Endodermal cell (in vitro differentiated cells): Measurements from ENCODE around the gene MAML2. TPM values are rescaled to one million over a fixed set of nuclear protein-coding genes. Genes with fewer than 3 reads are reported as not detected.

ENCODE experiments used
- DNase-seq: peaks from one replicate; pipeline ENCODE4 v3.0.0-alpha.2; 2017
- H3K27ac ChIP-seq: 2 replicates; pipeline ENCODE4 v1.5.1; 2013; ENCODE audit warnings: mild to moderate bottlenecking, low read depth, low read length, moderate library complexity
- H3K27me3 ChIP-seq: 2 replicates; pipeline ENCODE4 v1.6.1; 2013; ENCODE audit warnings: mild to moderate bottlenecking, low read length, moderate library complexity; ENCODE audit not compliant: insufficient read depth, control insufficient read depth, poor library complexity, severe bottlenecking
- H3K36me3 ChIP-seq: 2 replicates; pipeline ENCODE4 v1.7.0; 2013; ENCODE audit warnings: mild to moderate bottlenecking, low read length, moderate library complexity; ENCODE audit not compliant: control insufficient read depth, insufficient read depth
- H3K4me1 ChIP-seq: one replicate; pipeline ENCODE4 v1.7.0; 2013; ENCODE audit warnings: low read length; ENCODE audit not compliant: control insufficient read depth, insufficient read depth
- H3K4me3 ChIP-seq: 2 replicates; pipeline ENCODE4 v1.5.1; 2013; ENCODE audit warnings: mild to moderate bottlenecking, low read length, moderate library complexity
- H3K9ac ChIP-seq: 2 replicates; pipeline ENCODE4 v1.6.1; 2013; ENCODE audit warnings: mild to moderate bottlenecking, low read length, moderate library complexity; ENCODE audit not compliant: poor library complexity, severe bottlenecking; ENCODE audit errors: extremely low read depth
- H3K9me3 ChIP-seq: 2 replicates; pipeline ENCODE4 v1.6.1; 2013; ENCODE audit warnings: mild to moderate bottlenecking, low read length, moderate library complexity; ENCODE audit not compliant: control insufficient read depth
- H3K27ac Mint-ChIP-seq: 2 replicates; pipeline ENCODE4 v1.8.0; 2020; ENCODE audit warnings: mixed read lengths
- H3K27me3 Mint-ChIP-seq: 2 replicates; pipeline ENCODE4 v1.8.0; 2021; ENCODE audit warnings: mild to moderate bottlenecking, mixed read lengths; ENCODE audit not compliant: insufficient read depth
- H3K36me3 Mint-ChIP-seq: 2 replicates; pipeline ENCODE4 v1.8.0; 2020; ENCODE audit warnings: low read depth, mixed read lengths
- H3K4me1 Mint-ChIP-seq: 2 replicates; pipeline ENCODE4 v1.8.0; 2020; ENCODE audit warnings: mixed read lengths
- H3K4me3 Mint-ChIP-seq: 2 replicates; pipeline ENCODE4 v1.8.0; 2020; ENCODE audit warnings: mild to moderate bottlenecking, moderate library complexity, mixed read lengths
- H3K9me3 Mint-ChIP-seq: 2 replicates; pipeline ENCODE4 v1.8.0; 2020; ENCODE audit warnings: mild to moderate bottlenecking, mixed read lengths
- CTCF ChIP-seq: fragments of 200-600 bp; sonication (generic); conservative IDR thresholded peaks from 2 replicates; pipeline ENCODE4 v1.5.0; 2021; ENCODE audit warnings: antibody characterized with exemption, mild to moderate bottlenecking
- WGBS, 2 experiments: methylation state at CpG; one replicate each; pipeline versions ENCODE4 v1.1.5 to v1.1.7; 2013; ENCODE audit warnings: missing lambda C conversion rate in 2 of 2, mixed read lengths in 1 of 2; ENCODE audit not compliant: insufficient coverage in 1 of 2, insufficient read length in 1 of 2; 5-methylcytosine and 5-hydroxymethylcytosine counted together
- total RNA-seq, 2 donors: library from RNA; stranded (reverse); fragmentation: NEBNext Ultra II Directional in 1 of 2; extraction: Animal tissue kit (Norgen Biotek cat#: 25700) in 1 of 2; gene quantifications; 2 replicates in 1 of 2; 3 replicates in 1 of 2; pipeline ENCODE4 v1.2.1, GENCODE V29; 2021

The MAML2 gene
- total RNA-seq, 2 donors from 2014 or later: 6.6 to 8.0 TPM

- 79% methylated on average over 2 of the region's 2 CpGs; no CpG with 5 or more reads in 1 of the 2 experiments for WGBS, 2 experiments
- Mint-ChIP-seq H3K9me3 (peaks cover 10% of the 10 kb centered on the region), H3K27me3 (peaks cover 4% of the 10 kb centered on the region), H3K4me3 (no peak overlapping the region), H3K27ac (no peak overlapping the region), H3K36me3 (no peaks in the 10 kb centered on the region), H3K4me1 (peaks cover 31% of the 10 kb centered on the region)
- H3K27ac ChIP-seq: no peak overlapping the region
- no peaks in the 10 kb centered on the region for H3K27me3 ChIP-seq
- H3K9me3 ChIP-seq: no peaks in the 10 kb centered on the region
- H3K4me1 ChIP-seq: peaks cover 5% of the 10 kb centered on the region
- no peaks in the 10 kb centered on the region for H3K36me3 ChIP-seq
- no peak overlapping the region for H3K9ac ChIP-seq
- no peak overlapping the region for H3K4me3 ChIP-seq
- TF ChIP-seq CTCF: no peak
- DNase-seq: no peak
These were observed 60.3 kb downstream of the MAML2 start for GRCh38 chr11:96282625-96283220.

- Histone ChIP-seq H3K4me3 (no peak overlapping the region), H3K9me3 (no peaks in the 10 kb centered on the region), H3K9ac (no peak overlapping the region), H3K4me1 (peaks cover 5% of the 10 kb centered on the region), H3K27ac (no peak overlapping the region), H3K36me3 (no peaks in the 10 kb centered on the region), H3K27me3 (no peaks in the 10 kb centered on the region)
- Mint-ChIP-seq H3K27ac (no peak overlapping the region), H3K27me3 (peaks cover 3% of the 10 kb centered on the region), H3K36me3 (no peaks in the 10 kb centered on the region), H3K4me3 (peak overlapping the region; percentile 5), H3K9me3 (peaks cover 1% of the 10 kb centered on the region), H3K4me1 (peaks cover 33% of the 10 kb centered on the region)
- no peak for TF ChIP-seq CTCF
- no peak for DNase-seq
- WGBS, 2 experiments: no CpG with 5 or more reads among the region's 1 CpG
These were observed 62.6 kb downstream of the MAML2 start for GRCh38 chr11:96280444-96280843.

DNA sequence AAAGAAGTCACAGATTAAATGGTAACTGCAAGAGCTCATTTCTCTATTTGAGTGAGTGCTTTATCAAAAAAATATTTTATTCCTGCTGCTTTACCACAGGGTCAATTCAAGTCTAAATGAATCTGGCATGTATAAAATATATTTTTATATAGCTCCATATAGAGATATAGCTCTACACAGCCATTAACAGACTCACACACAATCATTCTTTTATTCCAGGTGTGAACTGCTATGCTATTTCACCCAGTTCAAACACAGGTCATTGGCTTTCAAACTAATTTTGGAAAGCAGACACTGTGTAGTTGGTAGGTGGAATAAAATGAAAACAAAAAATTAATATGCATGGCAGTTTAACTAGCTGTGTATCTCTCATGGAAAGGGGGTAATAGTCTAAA, 63.1 kb downstream of the MAML2 start:
- no peaks in the 10 kb centered on the region for H3K36me3 Mint-ChIP-seq
- Histone ChIP-seq H3K27ac (no peak overlapping the region), H3K27me3 (no peaks in the 10 kb centered on the region), H3K36me3 (no peaks in the 10 kb centered on the region), H3K9ac (no peak overlapping the region), H3K9me3 (no peaks in the 10 kb centered on the region), H3K4me3 (no peak overlapping the region), H3K4me1 (peaks cover 5% of the 10 kb centered on the region)
- no peak overlapping the region for H3K27ac Mint-ChIP-seq
- H3K4me1 Mint-ChIP-seq: peaks cover 33% of the 10 kb centered on the region
- H3K27me3 Mint-ChIP-seq: no peaks in the 10 kb centered on the region
- no peak for DNase-seq
- no peak for TF ChIP-seq CTCF
- no peaks in the 10 kb centered on the region for H3K9me3 Mint-ChIP-seq
- H3K4me3 Mint-ChIP-seq: peak overlapping the region; percentile 5
